Brain microvascular endothelial cell (primary cell): ENCODE results near the gene PIMREG.
A peak's percentile ranks its signal among the peaks of the same experiment; 100 is the strongest.

Experiments
- DNase-seq: peaks from one replicate; pipeline ENCODE4 v3.0.0-alpha.2; 2020
- H3K27ac ChIP-seq: fragments of 250-450 bp; sonication (Bioruptor Pico); 2 replicates; pipeline ENCODE4 v1.5.1; 2020; ENCODE audit warnings: mild to moderate bottlenecking, moderate library complexity
- H3K27me3 ChIP-seq: fragments of 250-450 bp; sonication (Bioruptor Pico); replicated peaks from 2 replicates; pipeline ENCODE4 v1.5.1; 2020; ENCODE audit warnings: mild to moderate bottlenecking
- H3K36me3 ChIP-seq: fragments of 250-450 bp; sonication (Bioruptor Pico); replicated peaks from 2 replicates; pipeline ENCODE4 v1.5.1; 2020; ENCODE audit warnings: mild to moderate bottlenecking
- H3K4me3 ChIP-seq: 2 replicates; pipeline ENCODE4 v1.5.1; 2011; ENCODE audit warnings: low read depth, mild to moderate bottlenecking, control low read depth, low read length, moderate library complexity
- CTCF ChIP-seq: IDR thresholded peaks from 2 replicates; pipeline ENCODE4 v1.5.1; 2011; ENCODE audit warnings: low read depth, mild to moderate bottlenecking, moderate library complexity, low read length, control low read depth, inconsistent platforms; ENCODE audit errors: missing control alignments
- in situ Hi-C: cut with HindIII; loops from 2 replicates; pipeline ENCODE4 v1.10.0; 2017; ENCODE audit warnings: low sequenced_read_pairs, low pct_ligation_motif_present

PIMREG gene

GRCh38 chr17:6413065-6413464 is 31.2 kb upstream of the PIMREG start:
- H3K27ac ChIP-seq: no peak overlapping the region
- in situ Hi-C loops: loop anchor here (25.0 kb wide), 1 partner anchor 826 kb away; the partner anchor contains the start of gene NLRP1
- H3K27me3 ChIP-seq: no peaks in the 10 kb centered on the region
- no peak for DNase-seq
- no peaks in the 10 kb centered on the region for H3K36me3 ChIP-seq
- no peak overlapping the region for H3K4me3 ChIP-seq
- TF ChIP-seq CTCF: peak; percentile 46

GRCh38 chr17:6415616-6416015 is 28.6 kb upstream of the PIMREG start:
- no peak overlapping the region for H3K4me3 ChIP-seq
- H3K27me3 ChIP-seq: no peaks in the 10 kb centered on the region
- no peak overlapping the region for H3K27ac ChIP-seq
- no peaks in the 10 kb centered on the region for H3K36me3 ChIP-seq
- in situ Hi-C loops: loop anchor here (25.0 kb wide), 1 partner anchor 828 kb away; the partner anchor contains the start of gene NLRP1
- DNase-seq: no peak
- no peak for TF ChIP-seq CTCF

GRCh38 chr17:6420173-6420641 is 24.0 kb upstream of the PIMREG start:
- DNase-seq: no peak
- H3K4me3 ChIP-seq: no peak overlapping the region
- peak; percentile 62 for TF ChIP-seq CTCF
- in situ Hi-C loops: loop anchor here (25.0 kb wide), 1 partner anchor 833 kb away; the partner anchor contains the start of gene NLRP1
- no peaks in the 10 kb centered on the region for H3K36me3 ChIP-seq
- H3K27ac ChIP-seq: no peak overlapping the region
- no peaks in the 10 kb centered on the region for H3K27me3 ChIP-seq

GRCh38 chr17:6421700-6422604 is 22.3 kb upstream of the PIMREG start:
- no peaks in the 10 kb centered on the region for H3K27me3 ChIP-seq
- no peaks in the 10 kb centered on the region for H3K36me3 ChIP-seq
- in situ Hi-C loops: loop anchor here (25.0 kb wide), 1 partner anchor 835 kb away; the partner anchor contains the start of gene NLRP1
- DNase-seq: peak; percentile 63
- TF ChIP-seq CTCF: peak; percentile 90
- H3K4me3 ChIP-seq: no peak overlapping the region
- H3K27ac ChIP-seq: no peak overlapping the region

- no peak for TF ChIP-seq CTCF
- in situ Hi-C loops: loop anchor here (25.0 kb wide), 1 partner anchor 835 kb away; the partner anchor contains the start of gene NLRP1
- Histone ChIP-seq H3K4me3 (no peak overlapping the region), H3K27ac (no peak overlapping the region), H3K27me3 (no peaks in the 10 kb centered on the region), H3K36me3 (no peaks in the 10 kb centered on the region)
- DNase-seq: no peak
Measured at GRCh38 chr17:6422654-6423241, 21.5 kb upstream of the PIMREG start.
